ENCODE measurements around the gene PRRC2A. TPM values are rescaled to one million over a fixed set of nuclear protein-coding genes. Genes with fewer than 3 reads are reported as not detected.

The PRRC2A gene
- total and polyA plus RNA-seq, 12 donors: 83.9 to 179 (median 98.9) TPM

GRCh38 chr6:31631681-31632278 lies 11.3 kb downstream of the PRRC2A start:
- no peak for TF ChIP-seq CTCF (IDR thresholded peaks at IDR 0.05)
- Histone ChIP-seq H3K4me3 (no peak overlapping the region), H3K27me3 (no peaks in the 10 kb centered on the region), H3K36me3 (peaks cover 4 to 100% (median 88%) of the 10 kb centered on the region in 9 donors), H3K4me1 (no peaks in the 10 kb centered on the region), H3K9me3 (no peaks in the 10 kb centered on the region), H3K27ac (no peak overlapping the region)
- intact Hi-C loops (cut with DNase I): no loop called here
- ATAC-seq (peak in 6 of 8 donors; percentile 5 to 27 (median 20)), DNase-seq (no peak)
- WGBS, 2 donors: 90% methylated on average over 32 of the region's 32 CpGs

GRCh38 chr6:31632279-31632946 lies 11.9 kb downstream of the PRRC2A start:
- H3K27ac ChIP-seq: no peak overlapping the region
- peaks cover 0 to 3% (median 0%) of the 10 kb centered on the region in 9 donors for H3K4me1 ChIP-seq
- intact Hi-C loops (cut with DNase I): no loop called here
- WGBS, 2 donors: 90 to 91% methylated on average over 26 of the region's 26 CpGs
- TF ChIP-seq CTCF (IDR thresholded peaks at IDR 0.05): no peak
- ATAC-seq (peak in 3 of 8 donors; percentile 2 to 7 (median 2)), DNase-seq (no peak)
- no peaks in the 10 kb centered on the region for H3K27me3 ChIP-seq
- H3K9me3 ChIP-seq: no peaks in the 10 kb centered on the region
- peaks cover 0 to 100% (median 88%) of the 10 kb centered on the region in 9 donors for H3K36me3 ChIP-seq
- H3K4me3 ChIP-seq: no peak overlapping the region

- no peak overlapping the region for H3K4me3 ChIP-seq
- H3K4me1 ChIP-seq: peaks cover 0 to 9% (median 0%) of the 10 kb centered on the region in 9 donors
- no peaks in the 10 kb centered on the region for H3K27me3 ChIP-seq
- no peaks in the 10 kb centered on the region for H3K9me3 ChIP-seq
- WGBS, 2 donors: 83 to 85% methylated on average over 7 of the region's 7 CpGs
- TF ChIP-seq CTCF (IDR thresholded peaks at IDR 0.05): no peak
- DNase-seq (no peak), ATAC-seq (no peak)
- H3K27ac ChIP-seq: no peak overlapping the region
- H3K36me3 ChIP-seq: peaks cover 0 to 100% (median 87%) of the 10 kb centered on the region in 9 donors
- intact Hi-C loops (cut with DNase I): no loop called here
Observed at GRCh38 chr6:31633447-31633846, 12.9 kb downstream of the PRRC2A start.

- intact Hi-C loops (cut with DNase I): no loop called here
- ATAC-seq (no peak), DNase-seq (no peak)
- no peak for TF ChIP-seq CTCF (IDR thresholded peaks at IDR 0.05)
- Histone ChIP-seq H3K27me3 (no peaks in the 10 kb centered on the region), H3K4me1 (peaks cover 0 to 9% (median 0%) of the 10 kb centered on the region in 9 donors), H3K27ac (no peak overlapping the region), H3K36me3 (peaks cover 0 to 100% (median 86%) of the 10 kb centered on the region in 9 donors), H3K9me3 (no peaks in the 10 kb centered on the region), H3K4me3 (no peak overlapping the region)
- WGBS, 2 donors: 91 to 94% methylated on average over 3 of the region's 3 CpGs
Observed at GRCh38 chr6:31634131-31634530, 13.6 kb downstream of the PRRC2A start.
